Fibroblast of upper back skin (primary cell): ENCODE measurements around the gene ZNF385B.
"Not testable (repeated sequence)": the region's sequence is repeated elsewhere in the genome, so short reads cannot be mapped to it uniquely, and the experiment has no call there.

Source experiments
- DNase-seq: peaks from one replicate; pipeline ENCODE4 v3.0.0-alpha.2; 2013

The ZNF385B gene

GRCh38 chr2:179861416-179862067 lies at the start of gene ZNF385B:
ZNF385B (minus strand) TSS chr2:179861612.
- DNase-seq = no peak

GRCh38 chr2:179910735-179911113 lies 49.3 kb upstream of the ZNF385B start:
- no peak for DNase-seq

GRCh38 chr2:179909845-179910734 lies 48.7 kb upstream of the ZNF385B start:
- DNase-seq = no peak

- no peak for DNase-seq
These were observed 39.2 kb upstream of the ZNF385B start for GRCh38 chr2:179900655-179901054.

- no peak for DNase-seq
These were observed 38.3 kb upstream of the ZNF385B start for GRCh38 chr2:179899666-179900065.

- DNase-seq = peak; percentile 23
These were observed 37.5 kb upstream of the ZNF385B start for GRCh38 chr2:179898873-179899272.

GRCh38 chr2:179893616-179894015 lies 32.2 kb upstream of the ZNF385B start:
- no peak for DNase-seq

- DNase-seq = no peak
These were observed 29.8 kb upstream of the ZNF385B start for GRCh38 chr2:179891237-179891636.

- DNase-seq = no peak
These were observed 29.3 kb upstream of the ZNF385B start for GRCh38 chr2:179890666-179891065.

GRCh38 chr2:179888642-179889041 lies 27.2 kb upstream of the ZNF385B start:
- DNase-seq = not testable (repeated sequence)

- no peak for DNase-seq
These were observed 22.8 kb upstream of the ZNF385B start for GRCh38 chr2:179884193-179884592.

- DNase-seq = no peak
These were observed 21.7 kb upstream of the ZNF385B start for GRCh38 chr2:179882851-179883806.

GRCh38 chr2:179877601-179878364 lies 16.4 kb upstream of the ZNF385B start:
- no peak for DNase-seq

- no peak for DNase-seq
These were observed 14.9 kb upstream of the ZNF385B start for GRCh38 chr2:179876266-179876665.

- DNase-seq = no peak
These were observed 14.5 kb upstream of the ZNF385B start for GRCh38 chr2:179875864-179876263.

GRCh38 chr2:179862898-179863458 lies 1.6 kb upstream of the ZNF385B start:
- DNase-seq = no peak

- no peak for DNase-seq
These were observed 391 bp downstream of the ZNF385B start for GRCh38 chr2:179861027-179861415.

GRCh38 chr2:179860255-179861026 lies 971 bp downstream of the ZNF385B start:
- DNase-seq = no peak

GRCh38 chr2:179859523-179859922 lies 1.9 kb downstream of the ZNF385B start:
- no peak for DNase-seq

GRCh38 chr2:179857236-179857635 lies 4.2 kb downstream of the ZNF385B start:
- DNase-seq = no peak

- DNase-seq = no peak
These were observed 5.2 kb downstream of the ZNF385B start for GRCh38 chr2:179856205-179856604.
